ENCODE results near the gene SNRNP25.

Gene SNRNP25

GRCh38 chr16:74051-74746 lies 20.6 kb downstream of the SNRNP25 start:
- DNase-seq (ENCODE audit: extremely low spot score), result no peak
- ChIA-PET CTCF (interaction anchor here (0.6 to 2.0 kb wide), 3 partner anchors 8 to 33 kb away, joined by 3 to 8 read pairs (median 7); no protein-coding TSS in a partner anchor), POLR2A (interaction anchor here (2.0 kb wide), 1 partner anchor 21 kb away, joined by 7 read pairs; the partner anchor contains the start of genes POLR3K and SNRNP25)
- TF ChIP-seq PKNOX1 (IDR thresholded peaks at IDR 0.05), result no peak
- no peak for TF ChIP-seq SUZ12 (IDR thresholded peaks at IDR 0.05)
- no peak for TF ChIP-seq ELF4 (IDR thresholded peaks at IDR 0.05)
- TF ChIP-seq FOXK2 (IDR thresholded peaks at IDR 0.05), result no peak
- no peak for TF ChIP-seq TARDBP (IDR thresholded peaks at IDR 0.05)
- no peak for TF ChIP-seq L3MBTL2 (conservative IDR thresholded peaks at IDR 0.05)
- TF ChIP-seq LEF1 (IDR thresholded peaks at IDR 0.05; ENCODE audit: borderline replicate concordance), result no peak
- TF ChIP-seq SP1 (IDR thresholded peaks at IDR 0.05), result no peak
- no peak for TF ChIP-seq HDGF (IDR thresholded peaks at IDR 0.05; ENCODE audit: borderline replicate concordance)
- TF ChIP-seq FOXM1 (IDR thresholded peaks at IDR 0.05; ENCODE audit: borderline replicate concordance), result no peak
- no peak for TF ChIP-seq NFRKB (IDR thresholded peaks at IDR 0.05)
- TF ChIP-seq ZNF384 (IDR thresholded peaks at IDR 0.05), result no peak
- no peak for TF ChIP-seq BHLHE40 (IDR thresholded peaks at IDR 0.05; ENCODE audit: borderline replicate concordance)
- no peak for TF ChIP-seq ARNT (IDR thresholded peaks at IDR 0.05)
- no peak for TF ChIP-seq CTBP1 (IDR thresholded peaks at IDR 0.05; ENCODE audit: borderline replicate concordance)

- ChIA-PET POLR2A (interaction anchor here (1.0 to 2.0 kb wide), 2 partner anchors 9 to 22 kb away, joined by 4 to 7 read pairs; partner anchors contain the start of genes POLR3K and SNRNP25), CTCF (interaction anchor here (0.6 to 2.0 kb wide), 4 partner anchors 9 to 32 kb away, joined by 3 to 8 read pairs (median 5); no protein-coding TSS in a partner anchor)
- DNase-seq (ENCODE audit: extremely low spot score), result no peak
- no peak for TF ChIP-seq FOXM1 (IDR thresholded peaks at IDR 0.05; ENCODE audit: borderline replicate concordance)
- no peak for TF ChIP-seq ARNT (IDR thresholded peaks at IDR 0.05)
- no peak for TF ChIP-seq L3MBTL2 (conservative IDR thresholded peaks at IDR 0.05)
- TF ChIP-seq SP1 (IDR thresholded peaks at IDR 0.05), result no peak
- no peak for TF ChIP-seq LEF1 (IDR thresholded peaks at IDR 0.05; ENCODE audit: borderline replicate concordance)
These were observed 21.2 kb downstream of the SNRNP25 start for GRCh38 chr16:74747-75334.

GRCh38 chr16:75580-76501 lies 22.2 kb downstream of the SNRNP25 start:
- DNase-seq (ENCODE audit: extremely low spot score), result no peak
- TF ChIP-seq NFRKB (IDR thresholded peaks at IDR 0.05) (no peak), ELF4 (IDR thresholded peaks at IDR 0.05) (peak; percentile 53)
- ChIA-PET CTCF (interaction anchor here (1.2 to 2.0 kb wide), 4 partner anchors 10 to 31 kb away, joined by 3 to 8 read pairs (median 6); no protein-coding TSS in a partner anchor), POLR2A (interaction anchor here (1.0 to 2.0 kb wide), 2 partner anchors 10 to 23 kb away, joined by 4 to 7 read pairs; partner anchors contain the start of genes POLR3K and SNRNP25)

- ChIA-PET POLR2A (interaction anchor here (0.6 to 2.0 kb wide), 7 partner anchors 10 to 23 kb away, joined by 3 to 13 read pairs (median 4); partner anchors contain the start of genes POLR3K and SNRNP25), CTCF (interaction anchor here (1.5 kb wide), 1 partner anchor 20 kb away, joined by 6 read pairs; no protein-coding TSS in a partner anchor)
- no peak for DNase-seq (ENCODE audit: extremely low spot score)
- TF ChIP-seq FOXK2 (IDR thresholded peaks at IDR 0.05), result no peak
- no peak for TF ChIP-seq LEF1 (IDR thresholded peaks at IDR 0.05; ENCODE audit: borderline replicate concordance)
- no peak for TF ChIP-seq FOXM1 (IDR thresholded peaks at IDR 0.05; ENCODE audit: borderline replicate concordance)
- TF ChIP-seq NFRKB (IDR thresholded peaks at IDR 0.05), result no peak
- no peak for TF ChIP-seq TARDBP (IDR thresholded peaks at IDR 0.05)
- TF ChIP-seq BHLHE40 (IDR thresholded peaks at IDR 0.05; ENCODE audit: borderline replicate concordance), result no peak
- TF ChIP-seq FOXA1 (IDR thresholded peaks at IDR 0.05), result no peak
- TF ChIP-seq SP1 (IDR thresholded peaks at IDR 0.05), result no peak
- TF ChIP-seq ZNF384 (IDR thresholded peaks at IDR 0.05), result no peak
- no peak for TF ChIP-seq SUZ12 (IDR thresholded peaks at IDR 0.05)
- no peak; the same call in 1 of the 2 replicates for TF ChIP-seq ELF4 (IDR thresholded peaks at IDR 0.05)
These were observed 23.1 kb downstream of the SNRNP25 start for GRCh38 chr16:76535-77272.

- ChIA-PET CTCF (interaction anchor here (1.5 kb wide), 1 partner anchor 20 kb away, joined by 6 read pairs; no protein-coding TSS in a partner anchor), POLR2A (interaction anchor here (0.6 to 2.0 kb wide), 7 partner anchors 10 to 24 kb away, joined by 3 to 13 read pairs (median 4); partner anchors contain the start of genes POLR3K and SNRNP25)
- DNase-seq (ENCODE audit: extremely low spot score), result peak; percentile 54
- TF ChIP-seq HDGF (IDR thresholded peaks at IDR 0.05; ENCODE audit: borderline replicate concordance), result 0 out of 2 replicates have a peak, but pooled peaks have one; percentile 31
- TF ChIP-seq PKNOX1 (IDR thresholded peaks at IDR 0.05), result no peak
These were observed 23.7 kb downstream of the SNRNP25 start for GRCh38 chr16:77273-77806.
